T-cell (primary cell): ENCODE measurements around the gene NR2C2AP. TPM values are rescaled to one million over a fixed set of nuclear protein-coding genes. Genes with fewer than 3 reads are reported as not detected.
"Not testable (repeated sequence)": the region's sequence is repeated elsewhere in the genome, so short reads cannot be mapped to it uniquely, and the experiment has no call there.

Experiments
- ATAC-seq, 4 experiments: fragments of 200-7000 bp in 3 of 4; fragments of 150-1000 bp in 1 of 4; cut with Tn5 transposase; replicated peaks in 1 of 4; 1 replicate in 3 of 4; 2 replicates in 1 of 4; pipeline ENCODE4 v1.10.0; 2021; ENCODE audit warnings: moderate library complexity in 3 of 4, mild to moderate bottlenecking in 2 of 4, moderate number of reproducible peaks in 1 of 4
- CTCF ChIA-PET, 2 donors: fragments of 300-600 bp; sonication (Branson Sonifier 250); formaldehyde crosslinking; loops; one replicate each; lab custom pipeline; 2022; ENCODE audit warnings: antibody characterized with exemption in 2 of 2; lab: Charles Lee
- POLR2A ChIA-PET, 2 donors: fragments of 300-600 bp; sonication (Branson Sonifier 250); formaldehyde crosslinking; loops; one replicate each; lab custom pipeline; 2022; ENCODE audit warnings: antibody characterized with exemption in 2 of 2; lab: Charles Lee
- DNase-seq, 35 experiments: peaks; one replicate each; pipeline versions ENCODE4 v3.0.0 to v3.0.0-alpha.2; 2013 to 2023
- H3K27ac ChIP-seq: one replicate; pipeline ENCODE4 v1.5.1; 2013; ENCODE audit warnings: low read length
- H3K27me3 ChIP-seq, 2 experiments: replicated peaks in 1 of 2; 1 replicate in 1 of 2; 2 replicates in 1 of 2; pipeline versions ENCODE4 v1.6.1 to v1.7.0; 2013; ENCODE audit warnings: low read length in 1 of 2, mixed read lengths in 1 of 2; ENCODE audit not compliant: control insufficient read depth in 2 of 2, insufficient read depth in 2 of 2; ENCODE audit errors: extremely low read depth in 1 of 2
- H3K36me3 ChIP-seq, 2 donors: 1 replicate in 1 of 2; 2 replicates in 1 of 2; pipeline versions ENCODE4 v1.6.1 to v1.7.0; 2013; ENCODE audit warnings: low read length in 1 of 2; ENCODE audit not compliant: control insufficient read depth in 2 of 2, insufficient read depth in 1 of 2; ENCODE audit errors: extremely low read depth in 1 of 2
- H3K4me1 ChIP-seq, 2 experiments: 1 replicate in 1 of 2; 2 replicates in 1 of 2; pipeline versions ENCODE4 v1.6.1 to v1.7.0; 2013; ENCODE audit warnings: low read length in 2 of 2, mixed read lengths in 1 of 2; ENCODE audit not compliant: insufficient read depth in 2 of 2, control insufficient read depth in 1 of 2; ENCODE audit errors: extremely low read depth in 1 of 2
- H3K4me3 ChIP-seq, 2 donors: 1 replicate in 1 of 2; 2 replicates in 1 of 2; pipeline versions ENCODE4 v1.5.1 to v1.7.0; 2013; ENCODE audit warnings: mild to moderate bottlenecking in 2 of 2, low read length in 1 of 2, moderate library complexity in 1 of 2; ENCODE audit not compliant: control insufficient read depth in 1 of 2; ENCODE audit errors: extremely low read depth in 1 of 2
- H3K9me3 ChIP-seq: 2 replicates; pipeline ENCODE4 v1.7.0; 2013
- H3K27ac Mint-ChIP-seq, 2 donors: one replicate each; pipeline ENCODE4 v1.8.0; 2020 to 2021; ENCODE audit warnings: mild to moderate bottlenecking in 2 of 2, mixed read lengths in 2 of 2
- H3K27me3 Mint-ChIP-seq, 2 donors: one replicate each; pipeline ENCODE4 v1.8.0; 2021 to 2022; ENCODE audit warnings: mixed read lengths in 2 of 2
- H3K36me3 Mint-ChIP-seq: one replicate; pipeline ENCODE4 v1.8.0; 2021; ENCODE audit warnings: mixed read lengths
- H3K4me1 Mint-ChIP-seq, 3 donors: one replicate each; pipeline ENCODE4 v1.8.0; 2020 to 2022; ENCODE audit warnings: mixed read lengths in 3 of 3, mild to moderate bottlenecking in 1 of 3
- H3K4me3 Mint-ChIP-seq, 3 donors: one replicate each; pipeline ENCODE4 v1.8.0; 2020 to 2022; ENCODE audit warnings: mild to moderate bottlenecking in 3 of 3, mixed read lengths in 3 of 3, moderate library complexity in 3 of 3
- H3K9me3 Mint-ChIP-seq, 3 donors: one replicate each; pipeline ENCODE4 v1.8.0; 2020 to 2022; ENCODE audit warnings: mixed read lengths in 3 of 3
- WGBS: methylation state at CpG from one replicate; pipeline ENCODE4 v1.1.5; 2013; ENCODE audit warnings: missing lambda C conversion rate; ENCODE audit not compliant: insufficient coverage; 5-methylcytosine and 5-hydroxymethylcytosine counted together
- total RNA-seq, 35 experiments: library from RNA in 6 of 35; stranded (reverse) in 6 of 35; fragments of 120-200 nt in 1 of 35; gene quantifications; one replicate each; pipeline versions ENCODE4 v1.2.1 to v1.2.4 and lab custom pipeline; 2013 to 2026

The NR2C2AP gene
- total RNA-seq, 5 donors from 2014 or later (not counting 1 experiment from before 2014, with no cell fraction given), result 17.8 to 32.2 (median 28.6) TPM

GRCh38 chr19:19185853-19186740 lies 17.1 kb downstream of the NR2C2AP start:
- H3K9me3 ChIP-seq, result no peaks in the 10 kb centered on the region
- no peak overlapping the region for H3K27ac ChIP-seq
- H3K36me3 Mint-ChIP-seq, result peaks cover 30% of the 10 kb centered on the region
- DNase-seq, result peak; percentile 21 to 76 (median 49)
- H3K4me1 Mint-ChIP-seq, result peaks cover 29 to 35% (median 34%) of the 10 kb centered on the region in 3 donors
- ChIA-PET CTCF (no interaction called here), POLR2A (interaction anchor here in 1 of 2 donors (0.5 kb wide), 1 partner anchor 39 kb away, joined by 3 read pairs; no protein-coding TSS in a partner anchor)
- H3K27me3 ChIP-seq, result no peaks in the 10 kb centered on the region
- H3K9me3 Mint-ChIP-seq, result no peaks in the 10 kb centered on the region
- H3K36me3 ChIP-seq, result peaks cover 14 to 29% of the 10 kb centered on the region in 2 donors
- H3K4me3 Mint-ChIP-seq, result no peak overlapping the region
- ATAC-seq, result peak; percentile 84 to 89 (median 88)
- no peak overlapping the region for H3K4me3 ChIP-seq
- H3K27ac Mint-ChIP-seq, result peak overlapping the region in 1 of 2 donors; percentile 52
- H3K27me3 Mint-ChIP-seq, result no peaks in the 10 kb centered on the region
- 76% methylated on average over 3 of the region's 9 CpGs for WGBS
- peaks cover 6 to 31% of the 10 kb centered on the region in 2 experiments for H3K4me1 ChIP-seq

DNA sequence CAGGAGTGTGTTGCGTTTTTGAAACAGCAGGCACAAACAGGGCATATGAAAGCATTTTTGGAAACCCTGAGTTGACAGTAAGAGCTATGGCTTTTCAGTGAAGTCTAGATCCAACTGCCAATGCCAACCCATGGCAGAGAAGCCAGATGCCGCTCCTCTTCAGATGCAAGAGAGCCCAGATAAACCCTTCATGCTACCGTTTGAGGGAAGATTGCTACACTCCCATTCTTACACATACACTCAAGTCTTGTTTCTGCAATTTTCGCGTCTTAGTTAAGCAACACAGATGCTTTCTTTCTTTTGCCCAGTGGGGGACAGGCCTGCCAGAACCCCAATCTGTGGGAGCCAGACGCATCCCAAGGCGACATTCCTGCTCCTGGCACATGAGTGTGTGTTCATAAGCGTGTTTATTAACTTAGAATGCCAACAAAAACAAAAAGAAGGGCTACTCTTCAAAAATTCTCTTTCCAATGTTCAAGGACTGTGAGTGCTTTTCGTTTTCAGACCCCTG lies 21.7 kb downstream of the NR2C2AP start:
- H3K36me3 ChIP-seq, result peaks cover 22 to 40% of the 10 kb centered on the region in 2 donors
- no peak overlapping the region for H3K27ac Mint-ChIP-seq
- H3K9me3 Mint-ChIP-seq, result no peaks in the 10 kb centered on the region
- H3K27me3 Mint-ChIP-seq, result no peaks in the 10 kb centered on the region
- DNase-seq (no peak), ATAC-seq (no peak)
- CTCF ChIA-PET, result no interaction called here
- peaks cover 27% of the 10 kb centered on the region for H3K36me3 Mint-ChIP-seq
- no peak overlapping the region for H3K4me3 Mint-ChIP-seq
- H3K27ac ChIP-seq, result no peak overlapping the region
- H3K4me3 ChIP-seq, result no peak overlapping the region
- no peaks in the 10 kb centered on the region for H3K9me3 ChIP-seq
- H3K4me1 Mint-ChIP-seq, result peaks cover 6 to 7% (median 6%) of the 10 kb centered on the region in 3 donors
- POLR2A ChIA-PET, result no interaction called here
- H3K27me3 ChIP-seq, result no peaks in the 10 kb centered on the region
- H3K4me1 ChIP-seq, result peaks cover 0 to 7% of the 10 kb centered on the region in 2 experiments
- 100% methylated on average over 6 of the region's 9 CpGs for WGBS

GRCh38 chr19:19179548-19180441 lies 23.4 kb downstream of the NR2C2AP start:
- CTCF ChIA-PET, result no interaction called here
- 85% methylated on average over 15 of the region's 17 CpGs for WGBS

DNA sequence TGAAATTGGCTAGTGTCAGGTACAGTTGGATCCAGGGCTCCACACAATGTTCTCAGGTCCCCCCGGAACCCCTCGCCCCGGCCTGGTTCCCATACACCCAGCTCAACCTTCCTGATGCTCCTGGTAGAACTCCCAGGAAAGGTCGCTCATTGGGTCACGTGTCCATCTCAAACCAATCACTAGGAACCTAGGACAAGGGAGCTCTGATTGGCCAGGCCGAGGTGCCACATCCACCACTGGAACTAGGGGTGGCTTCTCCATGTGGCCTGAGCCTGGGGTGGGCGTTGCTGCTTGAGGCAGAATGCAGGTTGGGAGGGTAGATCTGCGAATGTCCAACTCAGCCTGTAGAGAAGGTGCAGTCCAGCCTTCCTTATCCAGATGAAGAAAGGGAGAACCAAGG lies 26.3 kb downstream of the NR2C2AP start:
- H3K4me3 Mint-ChIP-seq, result no peak overlapping the region
- no peaks in the 10 kb centered on the region for H3K27me3 Mint-ChIP-seq
- Histone ChIP-seq H3K27me3 (peaks cover 0 to under 1% of the 10 kb centered on the region in 2 experiments), H3K4me1 (peaks cover 0 to 5% of the 10 kb centered on the region in 2 experiments), H3K9me3 (no peaks in the 10 kb centered on the region), H3K4me3 (no peak overlapping the region), H3K27ac (no peak overlapping the region), H3K36me3 (peaks cover 14 to 25% of the 10 kb centered on the region in 2 donors)
- ATAC-seq, result no peak
- ChIA-PET CTCF (interaction anchor here in 1 of 2 donors (0.5 to 0.6 kb wide), 2 partner anchors 17 to 123 kb away, joined by 3 to 6 read pairs; no protein-coding TSS in a partner anchor), POLR2A (no interaction called here)
- no peak for DNase-seq
- peaks cover 0 to 3% (median 0%) of the 10 kb centered on the region in 3 donors for H3K4me1 Mint-ChIP-seq
- no peaks in the 10 kb centered on the region for H3K9me3 Mint-ChIP-seq
- WGBS, result 96% methylated on average over 7 of the region's 8 CpGs
- no peak overlapping the region for H3K27ac Mint-ChIP-seq
- peaks cover 14% of the 10 kb centered on the region for H3K36me3 Mint-ChIP-seq

More at GRCh38 chr19:19179548-19180441, 23.4 kb downstream of the NR2C2AP start:
- H3K27me3 Mint-ChIP-seq, result no peaks in the 10 kb centered on the region
- peaks cover 22 to 34% of the 10 kb centered on the region in 2 donors for H3K36me3 ChIP-seq
- no peak for ATAC-seq
- no peak overlapping the region for H3K27ac Mint-ChIP-seq
- no peaks in the 10 kb centered on the region for H3K9me3 ChIP-seq
- peaks cover 0 to 3% (median 0%) of the 10 kb centered on the region in 3 donors for H3K4me1 Mint-ChIP-seq
- no peak overlapping the region for H3K4me3 Mint-ChIP-seq
- POLR2A ChIA-PET, result no interaction called here
- H3K9me3 Mint-ChIP-seq, result no peaks in the 10 kb centered on the region
- H3K4me1 ChIP-seq, result peaks cover 0 to 4% of the 10 kb centered on the region in 2 experiments
- H3K36me3 Mint-ChIP-seq, result peaks cover 23% of the 10 kb centered on the region
- H3K27me3 ChIP-seq, result no peaks in the 10 kb centered on the region
- H3K27ac ChIP-seq, result no peak overlapping the region
- H3K4me3 ChIP-seq, result no peak overlapping the region
- no peak for DNase-seq

- Histone ChIP-seq H3K27me3 (peaks cover 0 to 19% of the 10 kb centered on the region in 2 experiments), H3K4me1 (peaks cover 0 to 18% of the 10 kb centered on the region in 2 experiments)
- CTCF ChIA-PET, result interaction anchor here (0.6 to 0.7 kb wide), 3 partner anchors 16 to 352 kb away, joined by 3 to 8 read pairs (median 5); no protein-coding TSS in a partner anchor
- H3K36me3 Mint-ChIP-seq, DNase-seq, H3K9me3 ChIP-seq, POLR2A ChIA-PET, H3K27ac Mint-ChIP-seq, H3K27me3 Mint-ChIP-seq, ATAC-seq, H3K36me3 ChIP-seq, H3K9me3 Mint-ChIP-seq, H3K4me3 Mint-ChIP-seq, H3K4me3 ChIP-seq, H3K27ac ChIP-seq: not testable (repeated sequence)
- peaks cover 15 to 22% (median 16%) of the 10 kb centered on the region in 3 donors for H3K4me1 Mint-ChIP-seq
- WGBS, result 78% methylated on average over 2 of the region's 5 CpGs
These were observed 30.0 kb downstream of the NR2C2AP start for GRCh38 chr19:19173243-19173642.
